Measurements from ENCODE around the gene NANOS3. TPM values are rescaled to one million over a fixed set of nuclear protein-coding genes. Genes with fewer than 3 reads are reported as not detected.

Gene NANOS3
- total and polyA plus RNA-seq, 10 of the 15 experiments (the other 5 are each of a cell fraction or from before 2014, with no cell fraction given): 0.31 to 1.7 (median 0.81) TPM

- TF ChIP-seq E2F8 (IDR thresholded peaks at IDR 0.05; ENCODE audit: low read depth, partially characterized antibody) (no peak), NR2C2 (IDR thresholded peaks at IDR 0.05; ENCODE audit: borderline replicate concordance, control insufficient read depth, insufficient read length, low read depth) (no peak), PBX3 (IDR thresholded peaks at IDR 0.05; ENCODE audit: insufficient replicate concordance, low read depth, low read length) (no peak), IRF4 (IDR thresholded peaks at IDR 0.05; ENCODE audit: low read depth, low read length) (peak; percentile 38; the same call in 1 of the 2 replicates), GATAD2B (conservative IDR thresholded peaks at IDR 0.05; ENCODE audit: low read depth) (0 out of 2 replicates have a peak, but pooled peaks have one; percentile 46), ZBTB33 (IDR thresholded peaks at IDR 0.05) (no peak), ASH2L (IDR thresholded peaks at IDR 0.05; ENCODE audit: borderline replicate concordance, low read depth) (no peak), TAF1 (IDR thresholded peaks at IDR 0.05; ENCODE audit: borderline replicate concordance, low read depth, low read length) (0 out of 2 replicates have a peak, but pooled peaks have one; percentile 40), TCF7 (IDR thresholded peaks at IDR 0.05; ENCODE audit: borderline replicate concordance) (no peak), ZNF622 (IDR thresholded peaks at IDR 0.05) (no peak), FOS (IDR thresholded peaks at IDR 0.05; ENCODE audit: borderline replicate concordance, extremely low read depth, insufficient read length) (no peak), FOXK2 (IDR thresholded peaks at IDR 0.05) (no peak), ZNF687 (IDR thresholded peaks at IDR 0.05) (no peak), YBX1 (IDR thresholded peaks at IDR 0.05) (no peak), POU2F2 (IDR thresholded peaks at IDR 0.05; ENCODE audit: borderline replicate concordance, low read depth, low read length) (no peak), SKIL (IDR thresholded peaks at IDR 0.05; ENCODE audit: low read depth, poor library complexity, severe bottlenecking) (peak; percentile 26)
These were observed 3.4 kb downstream of the NANOS3 start (continued) for GRCh38 chr19:13880059-13881043.
